ENCODE data around the gene SRL. TPM values are rescaled to one million over a fixed set of nuclear protein-coding genes. Genes with fewer than 3 reads are reported as not detected.

The SRL gene
- total and polyA plus RNA-seq, 2 of the 4 experiments (the other 2 are of a cell fraction), result under 0.01 to 0.14 TPM

DNA sequence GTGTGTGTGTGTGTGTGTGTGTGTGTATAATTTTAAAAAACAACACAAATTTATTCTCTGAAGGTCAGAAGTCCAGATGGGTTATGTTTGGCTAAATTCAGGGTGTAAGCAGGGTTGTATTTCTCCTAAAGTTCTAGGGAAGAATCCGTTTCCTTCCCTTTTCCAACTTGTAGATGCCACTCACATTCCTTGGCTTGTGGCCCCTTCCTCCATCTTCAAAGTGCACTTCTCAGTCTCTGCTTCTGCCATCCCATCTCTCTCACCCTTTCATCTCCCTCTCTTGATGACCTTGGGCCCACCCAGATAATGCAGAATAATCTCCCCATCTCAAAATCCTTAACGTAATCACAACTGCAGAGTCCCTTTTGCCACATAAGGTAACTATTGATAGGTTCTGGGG, 38.7 kb upstream of the SRL start:
- Histone ChIP-seq H3K79me1 (ENCODE audit: low read depth in 1 of 2, low read length in 2 of 2) (no peaks in the 10 kb centered on the region), H4K20me1 (ENCODE audit: insufficient read depth, low read length) (no peaks in the 10 kb centered on the region), H2BK15ac (ENCODE audit: low read depth, low read length) (no peak overlapping the region), H3K4me3 (ENCODE audit: insufficient read depth, low read depth, low read length) (no peak overlapping the region), H3K27ac (ENCODE audit: insufficient read depth, low read length) (no peak overlapping the region), H4K91ac (ENCODE audit: insufficient read depth, low read depth, low read length) (no peak overlapping the region), H2BK20ac (ENCODE audit: low read depth, low read length) (no peak overlapping the region), H3K4me2 (ENCODE audit: low read depth, low read length) (no peak overlapping the region), H3K9ac (ENCODE audit: low read depth, low read length) (no peak overlapping the region), H3K9me1 (ENCODE audit: insufficient read depth, low read length) (peaks cover 4% of the 10 kb centered on the region; the same call in 1 of the 2 replicates), H4K8ac (ENCODE audit: low read depth in 2 of 2, low read length in 2 of 2) (no peak overlapping the region), H3K23ac (ENCODE audit: low read depth, low read length) (no peak overlapping the region), H2AK9ac (replicated peaks; ENCODE audit: low read depth, low read length, poor library complexity) (no peak overlapping the region), H2BK120ac (ENCODE audit: low read depth, low read length) (no peak overlapping the region), H3K4ac (ENCODE audit: low read depth, low read length) (no peak overlapping the region), H3K27me3 (ENCODE audit: control insufficient read depth, insufficient read depth, low read length) (no peaks in the 10 kb centered on the region), H3K4me1 (ENCODE audit: control insufficient read depth, insufficient read depth, low read length) (0 out of 2 replicates have a peak, but pooled peaks cover 3% of the 10 kb centered on the region), H3K56ac (ENCODE audit: extremely low read depth, insufficient read depth, low read length) (no peak overlapping the region), H2AFZ (replicated peaks; ENCODE audit: low read length, poor library complexity) (no peak overlapping the region), H3K9me3 (ENCODE audit: control insufficient read depth, insufficient read depth, low read length) (0 out of 2 replicates have a peak, but pooled peaks cover 3% of the 10 kb centered on the region), H3K36me3 (ENCODE audit: control insufficient read depth, insufficient read depth, low read length) (no peaks in the 10 kb centered on the region), H2AK5ac (ENCODE audit: low read depth, low read length) (no peak overlapping the region), H3K14ac (replicated peaks; ENCODE audit: low read depth, low read length) (no peak overlapping the region), H3K18ac (ENCODE audit: low read depth, low read length) (no peak overlapping the region), H2BK5ac (ENCODE audit: low read depth, low read length, poor library complexity, severe bottlenecking) (no peak overlapping the region), H4K5ac (ENCODE audit: low read depth, low read length) (no peak overlapping the region)
- POLR2A ChIA-PET (ENCODE audit: unreplicated experiment), result no interaction called here
- dilution Hi-C loops (cut with HindIII; ENCODE audit: low sequenced_read_pairs, unreplicated experiment), result no loop called here
- no TSS peak for BruUV-seq (replicated peaks)
- CTCF ChIA-PET, result no interaction called here
- ATAC-seq (ENCODE audit: low read depth) (no peak), DNase-seq (no peak)
- in situ Hi-C loops (cut with MboI; ENCODE audit: low sequenced_read_pairs), result no loop called here
- intact Hi-C loops (cut with micrococcal nuclease), result no loop called here
- TF ChIP-seq FOS (IDR thresholded peaks at IDR 0.05; ENCODE audit: low read depth, low read length) (no peak), NFE2L2 (IDR thresholded peaks at IDR 0.05; ENCODE audit: low read depth, low read length) (no peak), MAZ (IDR thresholded peaks at IDR 0.05; ENCODE audit: borderline replicate concordance, low read depth, low read length) (no peak), RCOR1 (IDR thresholded peaks at IDR 0.05; ENCODE audit: insufficient replicate concordance, low read length) (no peak), SMC3 (IDR thresholded peaks at IDR 0.05; ENCODE audit: low read depth, low read length) (no peak), RFX5 (IDR thresholded peaks at IDR 0.05; ENCODE audit: low read depth, low read length) (no peak), POLR2A (IDR thresholded peaks at IDR 0.05; ENCODE audit: low read depth, low read length) (no peak), BHLHE40 (IDR thresholded peaks at IDR 0.05; ENCODE audit: low read depth, low read length) (no peak), MXI1 (IDR thresholded peaks at IDR 0.05; ENCODE audit: borderline replicate concordance, low read depth, low read length) (no peak), RAD21 (IDR thresholded peaks at IDR 0.05; ENCODE audit: low read length) (no peak), CHD1 (IDR thresholded peaks at IDR 0.05; ENCODE audit: low read depth, low read length) (no peak), CEBPB (IDR thresholded peaks at IDR 0.05; ENCODE audit: low read depth, low read length) (no peak), MAFK (IDR thresholded peaks at IDR 0.05; ENCODE audit: low read depth, low read length) (no peak)
- TF ChIP-seq, protein P1, sequence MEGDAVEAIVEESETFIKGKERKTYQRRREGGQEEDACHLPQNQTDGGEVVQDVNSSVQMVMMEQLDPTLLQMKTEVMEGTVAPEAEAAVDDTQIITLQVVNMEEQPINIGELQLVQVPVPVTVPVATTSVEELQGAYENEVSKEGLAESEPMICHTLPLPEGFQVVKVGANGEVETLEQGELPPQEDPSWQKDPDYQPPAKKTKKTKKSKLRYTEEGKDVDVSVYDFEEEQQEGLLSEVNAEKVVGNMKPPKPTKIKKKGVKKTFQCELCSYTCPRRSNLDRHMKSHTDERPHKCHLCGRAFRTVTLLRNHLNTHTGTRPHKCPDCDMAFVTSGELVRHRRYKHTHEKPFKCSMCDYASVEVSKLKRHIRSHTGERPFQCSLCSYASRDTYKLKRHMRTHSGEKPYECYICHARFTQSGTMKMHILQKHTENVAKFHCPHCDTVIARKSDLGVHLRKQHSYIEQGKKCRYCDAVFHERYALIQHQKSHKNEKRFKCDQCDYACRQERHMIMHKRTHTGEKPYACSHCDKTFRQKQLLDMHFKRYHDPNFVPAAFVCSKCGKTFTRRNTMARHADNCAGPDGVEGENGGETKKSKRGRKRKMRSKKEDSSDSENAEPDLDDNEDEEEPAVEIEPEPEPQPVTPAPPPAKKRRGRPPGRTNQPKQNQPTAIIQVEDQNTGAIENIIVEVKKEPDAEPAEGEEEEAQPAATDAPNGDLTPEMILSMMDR (conservative IDR thresholded peaks at IDR 0.05; ENCODE audit: low read depth, low read length), result no peak
- TF ChIP-seq, protein P2, sequence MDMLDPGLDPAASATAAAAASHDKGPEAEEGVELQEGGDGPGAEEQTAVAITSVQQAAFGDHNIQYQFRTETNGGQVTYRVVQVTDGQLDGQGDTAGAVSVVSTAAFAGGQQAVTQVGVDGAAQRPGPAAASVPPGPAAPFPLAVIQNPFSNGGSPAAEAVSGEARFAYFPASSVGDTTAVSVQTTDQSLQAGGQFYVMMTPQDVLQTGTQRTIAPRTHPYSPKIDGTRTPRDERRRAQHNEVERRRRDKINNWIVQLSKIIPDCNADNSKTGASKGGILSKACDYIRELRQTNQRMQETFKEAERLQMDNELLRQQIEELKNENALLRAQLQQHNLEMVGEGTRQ (IDR thresholded peaks at IDR 0.05; ENCODE audit: low read depth, low read length), result no peak
- TF ChIP-seq, protein P3, sequence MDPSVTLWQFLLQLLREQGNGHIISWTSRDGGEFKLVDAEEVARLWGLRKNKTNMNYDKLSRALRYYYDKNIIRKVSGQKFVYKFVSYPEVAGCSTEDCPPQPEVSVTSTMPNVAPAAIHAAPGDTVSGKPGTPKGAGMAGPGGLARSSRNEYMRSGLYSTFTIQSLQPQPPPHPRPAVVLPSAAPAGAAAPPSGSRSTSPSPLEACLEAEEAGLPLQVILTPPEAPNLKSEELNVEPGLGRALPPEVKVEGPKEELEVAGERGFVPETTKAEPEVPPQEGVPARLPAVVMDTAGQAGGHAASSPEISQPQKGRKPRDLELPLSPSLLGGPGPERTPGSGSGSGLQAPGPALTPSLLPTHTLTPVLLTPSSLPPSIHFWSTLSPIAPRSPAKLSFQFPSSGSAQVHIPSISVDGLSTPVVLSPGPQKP (IDR thresholded peaks at IDR 0.05; ENCODE audit: borderline replicate concordance, low read depth, low read length), result no peak
- WGBS, 2 experiments (ENCODE audit: extremely low coverage in 2 of 2, insufficient read length in 1 of 2), result no CpG with 5 or more reads among the region's 2 CpGs
